Measurements from ENCODE around the gene CEACAM4.

Gene CEACAM4

DNA sequence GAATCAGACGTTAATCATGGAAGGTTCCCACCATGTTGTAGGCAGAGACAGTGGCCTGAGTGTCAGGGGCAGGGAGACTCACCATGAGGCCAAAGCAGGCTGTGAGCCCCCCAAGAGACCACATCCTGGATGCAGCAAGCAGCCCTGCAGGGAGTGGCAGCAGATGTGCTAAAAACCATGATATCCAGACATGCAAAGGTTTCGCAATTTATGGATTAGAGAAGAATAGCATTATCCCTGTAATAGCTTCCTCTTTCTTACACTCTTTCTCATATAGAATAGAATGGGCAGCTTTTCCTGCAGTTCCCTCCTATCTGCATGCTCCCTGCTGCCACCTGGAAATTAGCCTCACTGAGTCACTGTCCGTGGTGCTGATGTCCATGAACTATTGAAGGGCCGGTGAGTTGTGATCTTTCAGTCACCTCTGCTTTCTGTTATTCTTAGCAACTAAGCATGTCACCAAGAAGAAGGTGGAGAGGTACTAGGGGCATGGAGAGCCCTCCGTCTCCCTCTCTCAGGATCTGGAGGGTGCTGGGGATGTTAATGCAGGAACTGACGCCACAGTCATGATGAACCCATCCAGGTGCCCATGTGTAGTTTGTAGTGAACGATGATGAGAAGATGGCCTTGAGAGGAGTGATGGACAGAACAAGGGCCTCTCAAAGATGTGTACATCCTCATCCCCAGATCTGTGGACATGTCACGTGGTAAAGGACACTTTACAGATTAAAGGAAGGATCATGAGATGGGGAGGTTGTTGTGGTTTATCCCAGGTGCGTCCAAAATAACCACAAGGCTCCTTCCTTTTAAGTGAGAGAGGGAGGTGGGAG is 9.9 kb downstream of the CEACAM4 start:
- no peak for DNase-seq

DNA sequence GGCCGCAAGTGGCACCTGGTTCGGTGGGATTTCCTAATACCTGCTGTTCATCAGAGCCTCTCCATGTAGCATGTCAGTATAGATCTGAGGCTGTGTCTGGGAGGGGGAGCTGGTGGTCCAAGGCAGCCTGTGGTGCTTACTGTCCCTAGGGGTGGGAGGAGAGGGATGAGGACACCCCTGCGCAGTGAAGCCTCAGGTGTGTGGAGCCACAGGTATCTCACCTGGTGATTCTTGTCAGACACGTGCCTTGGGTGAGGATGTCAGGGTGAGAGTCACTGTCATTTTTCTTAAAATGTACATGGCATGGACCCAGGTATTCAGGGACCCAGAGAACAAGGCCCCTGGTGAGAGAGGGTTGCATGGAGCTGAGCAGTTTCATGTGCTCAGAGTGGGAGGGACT is 11.7 kb downstream of the CEACAM4 start:
- DNase-seq: no peak

DNA sequence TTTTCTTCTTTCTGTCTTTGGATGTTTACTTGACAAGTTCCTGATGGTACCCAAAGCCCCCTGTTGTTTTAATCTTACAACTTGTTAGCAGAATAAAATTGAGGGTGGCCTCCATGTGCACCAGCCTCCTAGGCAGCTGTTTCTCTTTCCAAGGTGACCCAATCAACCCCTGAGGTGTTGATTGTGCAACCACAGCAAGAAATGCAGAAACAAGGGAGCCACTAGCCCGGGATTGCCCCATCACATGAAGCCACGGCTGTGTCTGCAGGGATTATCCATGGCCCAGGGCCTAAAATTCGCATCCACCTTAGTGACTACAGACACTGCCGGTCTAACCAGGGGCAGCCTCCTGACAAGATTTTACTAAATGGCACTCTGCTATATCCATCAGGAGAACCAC is 14.4 kb downstream of the CEACAM4 start:
- no peak for DNase-seq

DNA sequence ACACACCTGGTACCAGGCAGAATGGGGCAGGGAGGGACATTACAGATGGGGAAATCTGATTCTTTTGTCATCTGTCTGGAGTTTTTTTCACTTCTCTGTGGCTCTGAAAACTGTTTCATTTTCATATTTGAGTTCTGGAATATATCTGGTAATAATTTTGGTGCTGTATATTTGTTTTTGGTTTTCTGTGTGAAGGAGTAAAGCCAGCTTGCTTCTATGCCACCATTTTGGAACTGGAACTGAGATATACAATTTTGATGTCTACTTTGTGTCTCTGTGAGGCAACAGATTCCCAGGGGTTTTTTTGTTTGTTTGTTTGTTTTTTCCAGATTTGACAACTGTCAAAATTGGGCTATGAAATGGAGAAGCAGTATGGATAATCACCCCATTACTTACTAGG is 16.1 kb downstream of the CEACAM4 start:
- no peak for DNase-seq

DNA sequence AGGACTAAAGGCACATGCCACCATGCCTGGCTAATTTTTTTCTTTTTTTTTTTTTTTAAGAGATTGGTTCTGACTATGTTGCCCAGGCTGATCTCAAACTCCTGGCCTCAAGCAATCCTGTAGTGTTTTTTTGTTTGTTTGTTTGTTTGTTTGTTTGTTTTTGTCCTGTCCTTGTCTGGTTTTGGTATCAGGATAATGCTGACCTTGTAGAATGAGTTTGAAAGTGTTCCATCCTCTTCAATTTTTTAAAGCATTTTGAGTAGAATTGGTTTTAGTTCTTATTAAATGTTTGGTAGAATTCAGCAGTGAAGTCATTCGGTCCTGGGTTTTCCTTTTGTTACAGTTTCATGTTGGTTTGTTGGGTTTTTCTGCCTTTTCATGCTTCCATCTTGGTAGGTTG is 19.2 kb downstream of the CEACAM4 start:
- no peak for DNase-seq

DNA sequence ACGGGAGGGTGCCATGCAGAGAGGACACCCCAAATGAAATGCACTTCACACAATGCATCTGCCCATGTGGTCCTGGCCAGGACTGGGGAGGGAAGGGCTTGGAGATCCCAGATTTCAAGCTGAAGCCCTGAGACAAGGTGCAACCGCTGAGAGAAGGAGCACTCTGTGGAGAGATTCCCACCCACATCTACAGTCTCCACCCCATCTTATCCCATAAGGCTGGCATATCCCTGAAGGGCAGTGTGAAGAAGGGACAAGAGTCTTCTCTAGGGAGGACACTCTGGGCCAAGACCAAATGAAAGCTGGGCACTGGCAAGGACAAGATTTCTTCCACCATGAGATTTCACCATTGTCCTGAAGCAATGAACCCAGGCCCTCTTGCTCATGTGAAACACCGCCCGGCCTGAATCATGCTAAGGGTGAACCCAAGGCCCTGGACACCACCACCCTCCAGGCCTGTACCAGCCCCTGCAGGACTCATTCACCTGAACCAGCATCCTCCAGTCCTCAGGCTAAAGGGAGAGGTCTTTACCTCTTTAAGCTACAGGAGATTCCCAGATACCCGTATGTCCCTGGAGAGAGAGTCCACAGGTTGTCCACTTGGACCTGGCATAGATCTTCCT is 20.5 kb downstream of the CEACAM4 start:
- DNase-seq: no peak

DNA sequence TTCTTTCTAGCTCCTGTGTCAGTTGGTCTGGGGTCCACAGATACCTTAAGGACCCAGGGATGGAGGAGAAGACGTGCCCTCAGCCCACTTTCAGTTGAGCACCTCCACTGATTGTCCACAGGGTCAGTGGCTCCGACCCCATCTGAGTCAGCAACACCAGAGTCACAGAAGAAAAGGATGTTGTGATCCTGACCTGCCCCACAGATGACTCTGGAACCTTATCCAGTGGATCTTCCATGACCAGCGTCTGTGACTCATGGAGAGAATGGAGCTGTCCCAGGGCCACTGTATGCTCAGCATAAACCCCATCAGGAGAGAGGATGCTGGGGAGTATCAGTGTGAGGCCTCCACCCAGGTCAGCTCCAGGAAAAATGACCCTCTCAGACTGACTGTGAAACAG is 22.0 kb downstream of the CEACAM4 start:
- no peak for DNase-seq

DNA sequence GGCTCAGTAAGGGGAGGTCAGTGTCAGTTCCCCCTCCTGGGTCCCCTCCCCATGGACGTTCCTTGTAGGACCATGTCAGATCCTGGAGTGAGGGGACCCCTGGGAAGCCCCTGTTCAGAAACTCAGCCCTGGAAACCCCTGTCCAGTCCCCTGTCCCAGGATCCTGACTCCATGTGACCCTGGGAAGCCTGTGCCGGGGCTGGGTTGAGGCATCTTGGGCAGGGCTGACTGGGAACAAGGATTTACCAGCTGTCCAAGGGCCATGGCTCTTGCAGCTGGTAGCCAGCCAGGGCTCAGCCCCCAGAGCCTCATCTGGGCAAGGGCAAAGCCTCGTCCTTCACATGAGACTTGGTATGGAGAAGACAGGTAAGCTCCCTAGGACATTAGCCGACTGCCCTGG is 25.1 kb downstream of the CEACAM4 start:
- DNase-seq: no peak

DNA sequence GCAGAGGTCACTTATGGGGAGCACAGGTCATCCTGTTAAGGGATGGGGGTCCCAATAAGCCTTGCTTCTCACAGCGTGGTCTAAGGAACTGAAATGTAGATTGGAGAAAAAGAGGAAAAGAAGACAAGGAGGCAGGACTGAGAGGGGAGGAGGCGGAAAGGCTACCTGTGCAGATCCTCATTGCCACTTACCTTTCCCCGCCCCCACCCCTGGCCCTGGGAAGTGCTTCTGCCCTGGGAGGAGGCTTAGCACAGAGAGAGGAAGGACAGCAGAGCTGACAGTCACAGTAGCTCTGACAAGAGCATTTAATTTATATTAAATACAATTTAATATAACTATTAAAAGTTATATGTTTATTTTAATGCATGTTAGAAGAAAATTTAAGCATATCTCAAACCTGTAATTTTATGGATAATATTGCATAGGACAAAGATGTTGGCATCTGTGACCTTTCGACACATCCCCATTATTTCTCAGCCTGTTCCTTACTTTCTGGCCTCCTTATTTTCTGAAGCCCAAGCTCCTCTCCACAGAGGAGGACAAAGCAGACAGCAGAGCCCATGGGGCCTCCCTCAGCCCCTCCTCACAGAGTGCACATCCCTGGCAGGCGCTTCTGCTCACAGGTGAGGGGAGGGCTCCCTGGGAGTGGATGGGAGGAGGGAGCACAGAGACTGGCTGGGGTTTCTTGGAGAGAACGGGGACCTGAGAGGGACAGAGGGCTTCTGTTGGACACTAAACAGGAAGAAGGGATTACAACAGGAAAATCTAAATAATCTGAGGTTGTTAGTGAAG is 27.5 kb downstream of the CEACAM4 start:
- no peak for DNase-seq

DNA sequence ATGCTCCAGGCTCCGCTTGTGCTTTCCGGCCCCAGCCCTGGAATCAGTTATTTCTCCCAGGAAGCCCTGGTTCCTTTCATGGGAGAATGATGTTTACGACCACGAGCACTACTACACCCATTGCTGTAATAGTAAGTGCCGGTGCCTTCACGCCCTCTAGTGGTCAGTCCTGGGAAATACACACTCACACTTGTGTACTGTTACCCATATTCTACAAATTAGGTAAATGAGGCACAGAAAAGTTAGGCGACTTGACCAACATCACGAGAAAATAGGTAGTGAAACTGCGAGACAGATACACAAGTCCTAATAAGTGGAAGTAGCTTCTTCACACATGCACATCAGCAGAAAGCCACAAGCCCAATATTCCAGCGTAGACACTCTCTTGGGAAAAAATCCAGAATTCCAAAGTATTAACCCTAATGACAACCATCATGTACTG is 29.3 kb downstream of the CEACAM4 start:
- DNase-seq: peak; percentile 35 to 80

DNA sequence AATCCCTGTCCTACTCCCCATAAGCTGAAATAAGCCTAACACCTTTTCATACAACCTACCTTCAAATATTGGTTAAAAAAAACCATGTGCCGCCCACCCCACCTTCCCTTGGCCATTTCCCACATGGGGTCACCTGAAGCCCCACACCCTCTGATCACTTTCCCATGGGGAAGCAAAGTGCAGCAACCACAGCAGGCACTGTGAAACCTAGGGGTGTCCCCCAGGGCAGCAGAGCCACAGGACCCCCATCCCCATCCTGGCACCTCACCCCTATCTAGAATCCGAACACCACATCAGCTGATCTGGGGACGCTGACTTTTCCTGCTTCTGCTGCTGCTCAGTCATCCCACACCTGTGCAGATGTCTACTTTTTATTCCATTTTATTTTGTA is 31.0 kb downstream of the CEACAM4 start:
- no peak for DNase-seq

DNA sequence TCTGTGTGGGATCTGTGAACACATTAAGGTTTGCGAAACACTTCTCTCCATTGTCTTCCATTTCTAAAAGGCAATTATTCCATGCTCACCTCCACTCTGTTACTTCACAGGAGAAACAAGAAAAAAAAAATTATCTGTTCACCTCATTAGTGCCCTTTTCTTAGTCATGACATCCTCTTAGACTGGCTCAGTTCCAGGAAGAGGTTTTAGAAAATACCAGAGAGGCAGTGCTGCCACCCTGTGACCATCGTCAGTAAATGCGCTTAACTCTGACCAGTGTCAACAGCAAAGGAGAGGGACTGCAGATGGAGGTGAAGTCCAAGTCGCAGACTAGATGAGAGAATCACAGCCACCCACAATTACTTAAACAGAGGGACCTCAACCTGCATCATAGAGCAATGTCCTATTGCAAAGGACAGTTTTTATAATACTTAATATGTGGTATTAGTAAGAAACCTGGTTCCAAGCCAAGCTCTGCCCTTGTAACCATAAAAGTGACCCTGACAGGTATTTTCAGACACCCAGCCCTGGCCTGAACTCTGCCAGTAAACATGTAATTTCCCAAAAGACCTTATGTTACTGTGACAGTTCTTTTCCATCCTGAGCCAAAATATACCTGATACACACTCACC is 31.5 kb downstream of the CEACAM4 start:
- peak; percentile 28 to 63 for DNase-seq

DNA sequence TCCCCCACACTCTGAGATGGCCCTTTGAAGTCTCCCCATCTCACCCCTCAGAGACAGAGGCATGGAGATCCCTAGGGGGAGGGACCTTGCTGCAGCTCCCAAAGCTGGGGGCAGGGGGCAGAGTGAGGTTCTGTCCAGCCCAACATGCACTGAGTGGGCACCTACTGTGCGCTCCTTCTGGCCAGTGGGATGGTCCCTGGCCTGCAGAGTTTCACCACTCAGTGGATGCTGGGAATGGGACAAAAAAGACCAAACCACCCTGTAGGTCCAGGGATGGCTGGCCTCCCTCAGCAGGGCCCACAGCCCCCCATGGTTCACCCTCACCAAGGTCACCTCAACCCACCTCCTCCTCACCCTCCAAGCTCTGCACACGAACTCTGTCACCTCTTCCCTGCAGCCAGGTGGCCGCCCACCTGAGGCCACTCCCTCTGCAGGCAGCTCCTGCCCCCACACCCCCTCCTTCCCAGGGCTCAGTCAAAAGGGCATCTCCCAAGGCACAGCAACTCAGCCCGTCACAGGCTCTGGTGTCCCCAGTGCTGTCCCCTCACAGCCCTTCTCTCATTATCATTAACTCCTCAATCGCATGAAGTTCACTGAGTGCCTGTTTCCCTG is 34.8 kb downstream of the CEACAM4 start:
- no peak for DNase-seq

DNA sequence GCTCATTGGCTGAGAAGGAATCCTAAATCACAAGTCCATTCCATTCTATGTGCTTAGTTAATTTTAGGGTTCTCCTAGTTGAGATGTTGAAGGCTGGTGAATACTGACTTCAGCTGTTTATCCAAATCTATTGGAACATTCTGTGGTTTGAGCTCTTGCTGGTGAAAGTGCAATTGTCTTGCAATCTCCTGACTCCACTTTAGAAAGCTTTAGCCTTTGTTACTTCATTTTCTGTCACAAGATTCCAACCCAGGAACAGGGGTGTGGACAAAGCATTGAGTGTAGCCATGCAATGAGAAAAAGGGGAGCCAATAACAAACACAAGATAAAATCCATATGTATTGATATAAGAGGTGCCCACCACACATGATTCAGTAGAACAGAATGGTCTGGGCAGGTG is 35.9 kb downstream of the CEACAM4 start:
- no peak for DNase-seq

DNA sequence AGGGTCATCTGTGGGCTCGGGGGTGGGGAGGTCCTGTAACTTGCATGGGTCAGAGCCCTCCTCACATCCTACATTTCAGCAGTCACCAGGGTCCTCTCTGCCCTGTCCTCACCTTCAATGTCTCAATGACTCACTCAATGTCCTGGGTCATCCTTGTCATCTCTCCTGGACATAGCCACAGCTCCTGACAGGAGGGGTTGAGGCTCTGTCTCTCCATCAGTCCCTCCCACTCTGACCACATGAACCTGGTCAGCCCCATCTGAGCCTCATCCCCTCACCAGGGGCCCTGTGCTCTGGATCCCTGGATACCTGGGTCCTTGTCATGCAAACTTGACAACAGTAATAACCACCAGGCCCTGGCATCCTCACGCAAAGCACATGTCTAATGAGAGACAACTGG is 37.5 kb downstream of the CEACAM4 start:
- no peak for DNase-seq

DNA sequence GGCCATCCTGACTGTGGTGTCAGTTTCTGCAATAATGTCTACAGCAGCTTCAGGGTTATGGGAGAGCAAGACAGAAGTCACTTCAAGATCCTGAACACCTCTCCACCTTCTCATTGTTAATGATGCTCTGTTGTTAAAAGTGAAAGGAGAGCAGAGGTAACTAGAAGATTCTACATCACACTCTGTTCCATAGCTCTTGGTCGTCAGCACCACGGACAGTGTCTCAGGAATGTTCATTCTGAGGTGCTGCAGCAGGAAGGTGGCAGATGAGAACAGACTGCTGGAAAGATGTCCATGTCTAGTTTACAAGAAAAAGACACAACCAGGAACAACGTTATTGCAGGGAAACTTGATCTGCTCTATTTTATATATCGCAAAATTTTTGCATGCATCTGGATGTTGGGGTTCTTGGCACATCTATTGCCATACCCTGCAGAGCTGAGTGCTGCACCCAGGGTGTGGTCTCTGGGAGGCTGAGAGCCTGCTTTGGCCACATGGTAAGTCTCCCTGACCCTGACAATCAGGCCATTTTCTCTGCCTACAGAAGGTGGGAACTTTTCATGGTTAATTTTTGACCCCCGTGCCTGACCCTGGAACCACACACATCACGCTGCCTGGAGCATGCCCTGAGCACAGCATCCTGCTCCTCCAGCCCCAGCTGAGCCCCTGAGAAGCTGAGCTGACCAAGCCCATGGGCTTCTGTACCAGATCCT is 38.2 kb downstream of the CEACAM4 start:
- DNase-seq: no peak

DNA sequence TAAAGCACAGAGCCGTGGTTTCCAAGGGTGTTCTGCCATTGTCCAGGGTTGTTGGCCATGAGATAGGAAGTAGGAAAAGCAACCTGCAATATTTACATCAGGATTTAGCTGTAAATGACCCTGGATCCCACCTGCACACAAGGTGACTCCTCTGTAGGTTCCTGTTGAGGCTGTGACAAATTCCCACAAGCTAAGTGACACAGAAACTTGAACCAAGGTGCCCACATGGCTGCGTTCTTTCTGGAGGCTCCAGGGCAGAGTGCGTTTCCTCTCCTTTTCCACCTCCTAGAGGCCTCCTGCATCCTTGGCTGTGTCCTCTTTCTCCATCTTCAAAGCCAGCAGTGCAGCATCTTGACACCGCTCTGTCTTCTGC is 39.0 kb downstream of the CEACAM4 start:
- no peak for DNase-seq

DNA sequence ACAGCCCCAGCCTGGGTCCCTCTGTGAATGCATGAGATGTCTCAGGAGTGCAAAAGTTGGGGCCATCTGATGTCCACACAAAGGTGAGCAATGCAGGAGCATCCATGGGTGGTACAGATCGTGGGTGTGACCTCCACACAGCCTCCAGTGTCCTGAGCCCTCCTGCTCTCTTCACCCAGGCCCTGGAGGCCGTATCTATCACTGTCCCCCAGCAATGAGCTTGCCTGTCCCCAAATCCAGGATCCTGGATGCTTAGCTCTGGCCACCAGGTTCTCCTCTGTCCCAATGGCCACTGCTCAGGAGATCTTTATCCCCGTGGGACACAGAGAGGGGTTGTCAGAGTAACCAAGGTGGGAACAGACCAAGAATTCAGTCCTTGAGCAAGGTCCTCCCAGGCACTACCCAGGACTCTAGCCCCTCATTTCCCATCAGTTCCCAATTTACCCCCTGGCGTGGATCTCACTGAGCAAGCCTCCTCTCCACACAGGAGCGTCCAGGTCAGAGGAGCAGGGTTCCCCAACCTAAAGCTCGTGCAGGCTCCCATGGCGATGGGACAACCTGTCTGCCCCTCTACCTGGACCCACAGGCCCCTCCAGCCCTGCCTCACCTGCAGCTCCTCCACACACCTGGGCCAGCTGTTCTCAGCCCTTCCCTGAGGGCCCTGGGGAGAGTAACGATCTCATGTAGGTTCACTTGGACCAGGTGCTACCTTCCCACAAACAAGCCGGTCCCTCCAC is 39.6 kb downstream of the CEACAM4 start:
- DNase-seq: no peak

DNA sequence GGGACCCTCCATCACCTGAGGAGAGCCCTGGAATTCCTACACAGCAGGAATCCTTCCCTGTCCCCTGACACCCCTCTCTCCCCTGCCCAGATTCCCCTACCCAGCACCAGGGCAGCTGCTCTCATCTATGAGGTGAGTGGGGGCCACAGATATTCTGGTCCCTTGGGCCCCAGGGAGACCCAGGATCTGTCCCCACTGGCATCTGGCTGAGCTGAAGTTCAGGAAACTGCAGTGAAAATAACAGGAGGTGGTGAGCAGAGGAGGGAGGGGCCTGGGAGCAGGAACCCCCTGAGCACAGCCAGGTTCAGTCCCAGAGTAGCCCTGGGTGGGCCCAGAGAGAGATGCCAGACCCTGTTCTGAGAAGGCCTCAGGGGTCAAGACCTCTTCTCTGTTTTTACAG is 40.8 kb downstream of the CEACAM4 start:
- no peak for DNase-seq

DNA sequence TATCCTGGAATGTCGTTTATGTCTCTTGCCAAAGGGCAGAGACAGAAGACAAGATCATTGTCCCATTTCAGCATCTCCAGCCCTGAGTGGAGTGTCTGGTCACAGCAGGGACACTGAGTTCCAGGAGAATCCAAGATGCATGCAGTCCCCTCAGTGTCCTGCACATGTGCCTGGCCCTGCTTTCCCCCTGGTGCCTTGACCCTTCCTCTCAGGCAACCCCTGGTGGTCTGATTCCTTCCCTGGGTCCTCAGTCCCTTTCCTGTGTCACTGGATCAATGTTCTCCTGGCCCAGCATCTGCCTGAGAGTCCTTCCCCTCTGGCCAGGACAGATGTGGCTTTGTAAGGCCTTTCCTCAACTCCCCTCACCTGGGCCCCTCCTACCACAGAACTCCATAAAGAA is 41.9 kb downstream of the CEACAM4 start:
- no peak for DNase-seq

DNA sequence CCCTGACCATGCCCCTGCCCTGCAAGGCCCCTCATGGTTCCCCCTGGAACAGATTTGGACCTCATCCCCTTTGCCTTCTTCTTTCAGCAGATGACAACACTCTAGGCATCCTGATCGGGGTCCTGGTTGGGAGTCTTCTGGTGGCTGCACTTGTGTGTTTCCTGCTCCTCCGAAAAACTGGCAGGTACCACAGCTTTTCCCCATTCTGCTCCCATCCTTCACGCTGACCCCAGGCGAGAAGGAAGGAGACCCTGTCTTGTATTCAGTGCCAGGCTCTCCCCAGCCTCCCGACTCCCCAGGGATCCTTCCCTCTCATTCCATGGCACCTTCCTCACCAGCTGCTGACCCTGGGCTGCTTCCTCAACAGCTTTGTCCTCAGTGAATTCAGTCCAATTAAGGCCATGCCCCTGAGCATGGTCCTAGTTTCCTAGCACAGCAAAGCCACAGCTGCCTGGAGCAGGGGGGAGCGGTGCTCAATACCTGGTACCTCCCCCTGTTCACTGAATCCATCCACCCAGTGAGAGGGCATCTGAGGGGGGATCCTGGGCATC is 42.5 kb downstream of the CEACAM4 start:
- DNase-seq: no peak
